ENCODE measurements around the gene MLLT10. TPM values are rescaled to one million over a fixed set of nuclear protein-coding genes. Genes with fewer than 3 reads are reported as not detected.

The MLLT10 gene
- total RNA-seq, 1 donor from 2014 or later, result 32.3 TPM

DNA sequence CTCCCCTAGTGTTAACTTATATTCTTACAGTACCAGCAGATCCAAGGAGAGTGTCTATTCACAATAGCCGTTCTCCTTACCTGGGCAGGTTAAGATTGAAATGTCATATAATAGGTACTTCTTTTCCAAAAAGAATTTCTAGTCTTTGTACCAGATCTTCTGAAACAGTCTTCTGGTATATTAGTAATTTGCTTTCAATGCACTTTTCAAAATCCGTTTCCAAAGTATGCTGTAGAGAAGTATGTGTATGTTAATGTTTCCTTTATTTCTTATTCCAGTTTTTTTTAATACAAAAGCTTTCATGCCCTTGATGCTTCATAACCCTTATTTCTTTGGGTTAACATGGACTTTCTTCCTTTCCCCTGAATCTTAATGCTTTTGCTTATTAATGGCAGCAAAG is 188.2 kb downstream of the MLLT10 start:
- no peak for TF ChIP-seq CTCF (IDR thresholded peaks at IDR 0.05; ENCODE audit: insufficient read depth, low read length, poor library complexity, severe bottlenecking)
- Histone ChIP-seq H3K36me3 (ENCODE audit: control insufficient read depth, insufficient read depth, low read length) (no peaks in the 10 kb centered on the region), H3K4me3 (ENCODE audit: low read depth, low read length) (no peak overlapping the region), H3K27me3 (ENCODE audit: control insufficient read depth, insufficient read depth, low read length) (no peaks in the 10 kb centered on the region)
- no peak for DNase-seq (ENCODE audit: low read depth)

- no peak overlapping the region for H3K4me3 ChIP-seq (ENCODE audit: low read depth, low read length)
- H3K27me3 ChIP-seq (ENCODE audit: control insufficient read depth, insufficient read depth, low read length), result no peaks in the 10 kb centered on the region
- no peak for TF ChIP-seq CTCF (IDR thresholded peaks at IDR 0.05; ENCODE audit: insufficient read depth, low read length, poor library complexity, severe bottlenecking)
- no peaks in the 10 kb centered on the region for H3K36me3 ChIP-seq (ENCODE audit: control insufficient read depth, insufficient read depth, low read length)
- no peak for DNase-seq (ENCODE audit: low read depth)
Observed at GRCh38 chr10:21724020-21724589, 190.1 kb downstream of the MLLT10 start.

DNA sequence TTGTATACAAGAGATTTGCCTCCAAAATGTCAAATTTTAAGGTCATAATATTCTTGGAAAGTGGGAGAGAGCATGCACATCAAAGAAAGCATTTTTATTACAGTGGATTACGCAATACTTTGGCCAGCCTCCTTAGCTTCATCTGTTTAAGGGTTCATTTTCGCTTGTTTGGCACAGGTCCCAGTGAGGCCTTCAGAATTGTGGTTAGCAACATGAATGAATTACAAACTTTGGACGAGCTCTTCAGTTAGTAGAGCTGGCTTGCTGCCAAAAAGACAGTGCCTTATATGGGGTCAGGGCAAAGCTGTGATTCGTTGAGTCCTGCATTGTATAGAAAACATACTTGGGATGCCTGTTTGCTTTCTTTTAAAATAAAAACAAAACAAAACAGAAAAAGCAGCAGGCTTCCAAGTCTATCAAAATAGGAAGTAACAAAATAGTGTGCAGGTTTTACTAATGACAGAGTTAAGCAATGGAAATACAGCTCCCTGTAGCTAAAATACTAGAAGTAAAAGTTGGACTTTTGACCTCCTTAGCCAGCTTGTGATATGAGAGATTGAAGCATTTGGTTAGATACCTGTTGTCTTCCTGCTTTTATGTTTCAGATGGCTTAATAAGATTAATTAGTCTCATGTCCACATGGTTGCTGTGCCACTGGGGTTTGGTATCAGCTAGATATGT is 190.8 kb downstream of the MLLT10 start:
- H3K27me3 ChIP-seq (ENCODE audit: control insufficient read depth, insufficient read depth, low read length), result no peaks in the 10 kb centered on the region
- H3K4me3 ChIP-seq (ENCODE audit: low read depth, low read length), result no peak overlapping the region
- no peaks in the 10 kb centered on the region for H3K36me3 ChIP-seq (ENCODE audit: control insufficient read depth, insufficient read depth, low read length)
- peak; percentile 97 for DNase-seq (ENCODE audit: low read depth)
- no peak for TF ChIP-seq CTCF (IDR thresholded peaks at IDR 0.05; ENCODE audit: insufficient read depth, low read length, poor library complexity, severe bottlenecking)

DNA sequence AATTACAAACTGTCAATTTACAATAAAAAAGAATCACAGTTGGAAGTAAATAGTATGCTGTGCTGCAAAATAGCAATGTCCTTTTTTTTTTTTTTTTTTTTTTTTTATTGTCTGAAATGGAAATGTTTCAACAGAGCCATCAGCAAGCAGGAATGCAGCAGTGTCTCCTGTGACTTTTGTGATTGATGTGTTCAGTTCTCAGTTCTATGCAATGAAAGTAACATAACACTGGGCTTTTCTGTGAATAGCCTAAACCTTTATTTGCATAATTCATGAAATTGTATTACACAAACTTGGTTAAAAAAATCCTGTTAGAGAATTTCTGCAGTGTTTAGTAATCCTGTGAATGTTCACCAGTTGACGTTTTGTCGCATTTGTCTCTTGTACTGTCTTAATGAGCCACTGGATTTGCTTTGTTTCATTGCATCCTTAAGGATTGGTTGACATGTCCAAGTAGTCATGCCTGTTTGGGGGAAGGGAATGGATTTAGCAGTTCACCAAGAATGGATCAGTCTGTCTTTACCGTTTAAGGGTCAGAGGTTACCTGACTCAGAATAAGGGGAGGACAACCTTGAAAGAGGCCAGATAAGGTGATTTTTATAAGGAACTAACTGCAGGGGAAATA is 192.7 kb downstream of the MLLT10 start:
- no peak overlapping the region for H3K4me3 ChIP-seq (ENCODE audit: low read depth, low read length)

GRCh38 chr10:21727452-21728168 is 193.6 kb downstream of the MLLT10 start:
- no peak for TF ChIP-seq CTCF (IDR thresholded peaks at IDR 0.05; ENCODE audit: insufficient read depth, low read length, poor library complexity, severe bottlenecking)
- no peak for DNase-seq (ENCODE audit: low read depth)
- Histone ChIP-seq H3K36me3 (ENCODE audit: control insufficient read depth, insufficient read depth, low read length) (no peaks in the 10 kb centered on the region), H3K4me3 (ENCODE audit: low read depth, low read length) (no peak overlapping the region), H3K27me3 (ENCODE audit: control insufficient read depth, insufficient read depth, low read length) (no peaks in the 10 kb centered on the region)

More for the DNA sequence above, 192.7 kb downstream of the MLLT10 start:
- no peak for DNase-seq (ENCODE audit: low read depth)
- Histone ChIP-seq H3K27me3 (ENCODE audit: control insufficient read depth, insufficient read depth, low read length) (no peaks in the 10 kb centered on the region), H3K36me3 (ENCODE audit: control insufficient read depth, insufficient read depth, low read length) (no peaks in the 10 kb centered on the region)
- TF ChIP-seq CTCF (IDR thresholded peaks at IDR 0.05; ENCODE audit: insufficient read depth, low read length, poor library complexity, severe bottlenecking), result no peak
